OCI-M2 (cell line): ENCODE measurements around the gene EFCAB9.
"Not testable (repeated sequence)": the region's sequence is repeated elsewhere in the genome, so short reads cannot be mapped to it uniquely, and the experiment has no call there.

Source experiments
- DNase-seq: peaks from one replicate; lab custom pipeline; 2025; ENCODE audit not compliant: unreplicated experiment; lab: John Stamatoyannopoulos, UW

EFCAB9 gene

GRCh38 chr5:172188033-172188892, 5.7 kb upstream of the EFCAB9 start, which contains the start of gene STK10:
Gene STK10, minus strand, starts transcription at chr5:172188224. Its CDS starts 182 bp downstream, at chr5:172188042.
- peak; percentile 6 for DNase-seq

GRCh38 chr5:172188893-172189692, 4.9 kb upstream of the EFCAB9 start:
- no peak for DNase-seq

DNA sequence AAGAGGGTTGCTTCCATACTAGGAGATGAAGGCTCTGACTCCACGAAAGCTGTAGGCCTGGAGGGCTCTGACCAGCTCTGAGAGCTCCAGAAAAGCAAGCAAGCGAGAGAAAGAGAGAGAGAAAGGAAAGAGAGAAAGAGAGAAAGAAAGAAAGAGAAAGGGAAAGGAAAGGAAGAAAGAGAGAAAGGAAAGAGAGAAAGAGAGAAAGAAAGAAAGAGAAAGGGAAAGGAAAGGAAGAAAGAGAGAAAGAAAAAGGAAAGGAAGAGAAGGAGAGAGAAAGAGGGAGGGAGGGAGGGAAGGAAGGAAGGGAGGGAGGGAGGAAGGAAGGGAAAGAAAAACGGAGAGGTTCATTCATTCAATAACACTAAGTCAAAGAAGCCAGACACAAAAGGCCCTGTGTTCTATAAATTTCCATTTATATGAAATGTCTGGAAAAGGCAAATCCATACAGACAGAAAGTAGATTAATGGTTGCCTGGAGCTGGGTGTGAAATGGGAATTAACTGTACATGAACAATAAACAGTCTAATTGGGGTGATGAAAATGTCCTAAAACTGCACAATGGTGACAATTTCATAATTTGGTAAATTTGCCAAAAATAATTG, 4.2 kb upstream of the EFCAB9 start:
- DNase-seq = no peak

DNA sequence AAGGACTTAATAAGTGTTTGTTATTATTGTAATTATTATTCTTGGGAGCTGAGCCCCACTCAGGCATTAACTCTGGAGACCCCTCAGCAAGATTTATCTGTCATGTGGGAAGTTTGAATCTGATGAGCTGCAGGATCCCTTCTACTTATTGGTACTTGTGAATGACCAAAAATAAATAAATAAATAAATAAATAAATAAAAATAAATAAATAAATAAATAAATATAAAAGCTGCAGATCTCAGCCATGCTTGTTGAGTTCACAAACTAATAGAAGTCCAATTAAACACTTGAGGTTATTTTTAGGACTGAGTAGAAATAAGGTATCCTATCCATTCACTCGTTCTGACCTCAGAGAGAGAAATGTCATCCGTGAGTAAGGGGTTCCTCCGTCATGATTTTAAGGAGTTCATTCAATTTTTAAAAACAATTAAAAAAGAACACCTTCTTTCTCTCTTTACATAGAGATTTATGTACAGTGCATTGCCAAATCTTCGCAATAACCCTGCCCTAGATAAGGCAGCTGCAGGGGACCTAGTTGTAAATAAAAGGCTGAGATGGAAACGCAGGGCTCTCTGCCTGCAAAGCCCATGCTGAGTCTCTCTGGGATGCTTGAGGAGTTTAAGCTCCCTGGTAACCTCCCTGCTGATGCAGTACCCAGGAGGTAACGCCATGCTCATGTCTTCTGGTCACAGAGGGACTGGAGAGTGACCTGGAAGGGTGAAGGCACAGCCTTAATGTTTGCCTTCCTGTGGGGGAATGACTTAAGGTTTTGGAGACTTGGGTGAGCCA, 1.2 kb downstream of the EFCAB9 start:
- no peak for DNase-seq

- DNase-seq = not testable (repeated sequence)
Measured at GRCh38 chr5:172197775-172198174, 3.8 kb downstream of the EFCAB9 start.

DNA sequence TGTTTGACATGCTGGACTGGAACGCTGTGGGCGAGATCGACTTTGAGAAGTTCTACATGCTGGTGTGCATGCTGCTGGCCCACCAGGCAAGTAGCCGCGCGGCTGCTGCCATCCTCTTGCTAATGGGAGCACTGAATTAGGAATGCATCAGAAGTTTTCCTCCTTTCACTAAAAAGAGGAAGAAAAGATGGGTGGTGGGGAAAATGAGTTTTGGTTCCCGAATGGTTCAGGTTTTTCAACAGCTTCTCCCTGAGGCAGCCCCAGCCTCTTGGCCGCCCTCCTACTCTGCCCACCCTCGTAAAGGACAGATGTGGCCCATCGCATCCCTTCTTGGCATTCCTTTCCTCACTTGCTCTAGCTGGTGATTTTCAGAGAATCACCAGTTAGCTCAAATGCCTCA, 5.5 kb downstream of the EFCAB9 start:
- no peak for DNase-seq

DNA sequence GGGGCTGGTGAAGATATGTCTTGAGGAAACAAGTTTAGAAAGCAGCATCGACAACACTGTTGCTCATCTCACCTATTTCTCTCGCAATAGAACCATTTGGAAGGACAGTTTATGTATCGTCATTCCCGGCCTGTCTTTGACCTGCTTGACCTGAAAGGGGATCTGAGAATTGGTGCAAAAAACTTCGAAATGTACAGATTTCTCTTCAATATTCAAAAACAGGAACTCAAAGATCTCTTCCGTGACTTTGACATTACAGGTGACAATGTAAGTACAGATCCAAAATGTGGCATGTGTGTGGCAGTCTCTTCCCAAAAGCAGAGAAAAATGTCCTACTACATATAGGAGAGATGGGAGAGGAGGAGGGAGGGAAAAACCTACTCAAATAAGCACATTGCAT, 6.5 kb downstream of the EFCAB9 start:
- no peak for DNase-seq

DNA sequence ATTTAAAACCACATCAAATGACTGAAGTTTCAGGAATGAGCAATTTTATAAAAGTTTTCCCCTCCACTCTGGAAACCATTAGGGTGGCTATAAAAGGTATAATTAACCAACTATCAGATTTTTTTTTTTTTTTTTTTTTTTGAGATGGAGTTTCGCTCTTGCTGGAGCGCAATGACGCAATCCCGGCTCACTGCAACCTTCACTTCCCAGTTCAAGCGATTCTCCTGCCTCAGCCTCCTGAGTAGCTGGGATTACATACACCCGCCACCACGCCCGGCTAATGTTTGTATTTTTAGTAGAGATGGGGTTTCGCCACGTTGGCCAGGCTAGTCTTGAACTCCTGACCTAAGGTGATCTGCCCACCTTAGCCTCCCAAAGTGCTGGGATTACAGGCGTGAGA, 12.0 kb downstream of the EFCAB9 start:
- DNase-seq = not testable (repeated sequence)

GRCh38 chr5:172207511-172207910, 13.5 kb downstream of the EFCAB9 start:
- no peak for DNase-seq

- DNase-seq = no peak
Measured at GRCh38 chr5:172209714-172210113, 15.7 kb downstream of the EFCAB9 start.

GRCh38 chr5:172211676-172212075, 17.7 kb downstream of the EFCAB9 start:
- DNase-seq = no peak

- DNase-seq = no peak
Measured at GRCh38 chr5:172213126-172213525, 19.2 kb downstream of the EFCAB9 start.

DNA sequence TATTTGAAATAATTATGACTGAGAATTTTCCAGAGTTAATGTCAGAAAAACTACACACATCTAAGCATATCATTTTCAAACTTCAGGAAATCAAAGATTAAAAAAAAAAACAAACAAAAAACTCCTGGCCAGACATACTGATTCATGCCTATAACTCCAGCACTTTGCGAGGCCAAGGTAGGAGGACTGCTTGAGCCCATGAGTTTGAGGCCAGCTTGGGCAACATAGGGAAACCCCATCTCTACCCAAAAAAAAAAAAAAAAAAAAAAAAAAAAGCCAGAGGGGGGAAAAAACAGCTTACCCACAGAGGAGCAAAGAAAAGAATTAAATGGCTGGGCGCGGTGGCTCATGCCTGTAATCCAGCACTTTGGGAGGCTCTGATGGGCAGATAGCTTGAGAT, 22.4 kb downstream of the EFCAB9 start:
- DNase-seq = no peak

- no peak for DNase-seq
Measured at GRCh38 chr5:172219296-172219695, 25.3 kb downstream of the EFCAB9 start.

- DNase-seq = no peak
Measured at GRCh38 chr5:172223901-172224873, 30.2 kb downstream of the EFCAB9 start.

GRCh38 chr5:172224996-172225395, 31.0 kb downstream of the EFCAB9 start:
- DNase-seq = no peak

- DNase-seq = no peak
Measured at GRCh38 chr5:172229904-172230303, 35.9 kb downstream of the EFCAB9 start.

DNA sequence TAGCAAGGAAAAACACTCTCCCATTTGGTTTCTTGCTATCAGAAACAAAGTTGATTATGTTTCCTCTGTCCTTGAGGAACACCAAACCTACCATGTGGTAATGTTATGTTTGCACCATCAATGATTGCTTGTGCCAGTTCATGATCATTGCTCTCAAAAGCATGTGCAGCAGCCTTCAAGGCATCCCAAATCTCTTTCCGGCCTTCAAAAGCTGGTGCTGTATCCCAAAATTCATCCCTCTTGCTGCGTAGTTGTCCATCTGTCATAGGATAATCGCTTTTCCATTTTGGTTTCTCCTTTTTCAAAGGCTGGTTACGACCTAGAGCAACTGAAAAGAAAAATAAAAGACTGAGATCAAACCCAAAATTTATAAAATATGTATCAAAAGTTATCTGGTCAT, 40.1 kb downstream of the EFCAB9 start:
- no peak for DNase-seq

- DNase-seq = no peak
Measured at GRCh38 chr5:172235132-172235780, 41.3 kb downstream of the EFCAB9 start.
